ENCODE data around the gene DLG2. TPM values are rescaled to one million over a fixed set of nuclear protein-coding genes. Genes with fewer than 3 reads are reported as not detected.
"Not testable (repeated sequence)": the region's sequence is repeated elsewhere in the genome, so short reads cannot be mapped to it uniquely, and the experiment has no call there.

Gene DLG2
- total RNA-seq, 2 experiments from 2014 or later = 1.3 to 1.7 TPM

GRCh38 chr11:85247797-85248196 is 379.3 kb downstream of the DLG2 start:
- no peaks in the 10 kb centered on the region for H3K4me1 Mint-ChIP-seq
- no peak overlapping the region for H3K27ac Mint-ChIP-seq
- H3K4me3 Mint-ChIP-seq = no peak overlapping the region
- H3K27me3 Mint-ChIP-seq = no peaks in the 10 kb centered on the region
- CTCF ChIA-PET = no interaction called here
- no peak for DNase-seq
- H3K36me3 Mint-ChIP-seq (ENCODE audit: low read depth) = no peaks in the 10 kb centered on the region
- H3K9me3 Mint-ChIP-seq = peaks cover 3% of the 10 kb centered on the region
- POLR2A ChIA-PET = no interaction called here

GRCh38 chr11:85238906-85239305 is 388.2 kb downstream of the DLG2 start:
- H3K4me1 Mint-ChIP-seq = no peaks in the 10 kb centered on the region
- peaks cover 3% of the 10 kb centered on the region for H3K9me3 Mint-ChIP-seq
- no peaks in the 10 kb centered on the region for H3K27me3 Mint-ChIP-seq
- ChIA-PET CTCF (no interaction called here), POLR2A (no interaction called here)
- no peak overlapping the region for H3K4me3 Mint-ChIP-seq
- H3K36me3 Mint-ChIP-seq (ENCODE audit: low read depth) = no peaks in the 10 kb centered on the region
- no peak for DNase-seq
- H3K27ac Mint-ChIP-seq = no peak overlapping the region

GRCh38 chr11:85238038-85238437 is 389.1 kb downstream of the DLG2 start:
- H3K4me3 Mint-ChIP-seq; H3K36me3 Mint-ChIP-seq (ENCODE audit: low read depth); H3K4me1 Mint-ChIP-seq; H3K9me3 Mint-ChIP-seq; CTCF ChIA-PET; H3K27ac Mint-ChIP-seq; DNase-seq; H3K27me3 Mint-ChIP-seq; POLR2A ChIA-PET: not testable (repeated sequence)

- POLR2A ChIA-PET = no interaction called here
- CTCF ChIA-PET = no interaction called here
- no peaks in the 10 kb centered on the region for H3K27me3 Mint-ChIP-seq
- H3K4me3 Mint-ChIP-seq = no peak overlapping the region
- no peaks in the 10 kb centered on the region for H3K4me1 Mint-ChIP-seq
- no peak for DNase-seq
- peaks cover 5% of the 10 kb centered on the region for H3K9me3 Mint-ChIP-seq
- H3K36me3 Mint-ChIP-seq (ENCODE audit: low read depth) = no peaks in the 10 kb centered on the region
- no peak overlapping the region for H3K27ac Mint-ChIP-seq
These were observed 390.9 kb downstream of the DLG2 start for GRCh38 chr11:85236211-85236610.

GRCh38 chr11:85232559-85232958 is 394.6 kb downstream of the DLG2 start:
- H3K4me1 Mint-ChIP-seq = no peaks in the 10 kb centered on the region
- ChIA-PET POLR2A (no interaction called here), CTCF (no interaction called here)
- peaks cover 7% of the 10 kb centered on the region for H3K9me3 Mint-ChIP-seq
- H3K27ac Mint-ChIP-seq = no peak overlapping the region
- H3K27me3 Mint-ChIP-seq = no peaks in the 10 kb centered on the region
- DNase-seq = no peak
- H3K36me3 Mint-ChIP-seq (ENCODE audit: low read depth) = no peaks in the 10 kb centered on the region
- no peak overlapping the region for H3K4me3 Mint-ChIP-seq

GRCh38 chr11:85231588-85231987 is 395.6 kb downstream of the DLG2 start:
- no peaks in the 10 kb centered on the region for H3K4me1 Mint-ChIP-seq
- ChIA-PET CTCF (no interaction called here), POLR2A (no interaction called here)
- no peaks in the 10 kb centered on the region for H3K36me3 Mint-ChIP-seq (ENCODE audit: low read depth)
- H3K9me3 Mint-ChIP-seq = peaks cover 7% of the 10 kb centered on the region
- no peak overlapping the region for H3K4me3 Mint-ChIP-seq
- no peaks in the 10 kb centered on the region for H3K27me3 Mint-ChIP-seq
- H3K27ac Mint-ChIP-seq = no peak overlapping the region
- DNase-seq = no peak

GRCh38 chr11:85229723-85230122 is 397.4 kb downstream of the DLG2 start:
- H3K4me3 Mint-ChIP-seq; H3K27me3 Mint-ChIP-seq; H3K9me3 Mint-ChIP-seq; POLR2A ChIA-PET; H3K4me1 Mint-ChIP-seq; DNase-seq; H3K27ac Mint-ChIP-seq; H3K36me3 Mint-ChIP-seq (ENCODE audit: low read depth); CTCF ChIA-PET: not testable (repeated sequence)

- H3K4me1 Mint-ChIP-seq = no peaks in the 10 kb centered on the region
- no peaks in the 10 kb centered on the region for H3K36me3 Mint-ChIP-seq (ENCODE audit: low read depth)
- H3K9me3 Mint-ChIP-seq = peaks cover 17% of the 10 kb centered on the region
- DNase-seq = no peak
- no peaks in the 10 kb centered on the region for H3K27me3 Mint-ChIP-seq
- CTCF ChIA-PET = no interaction called here
- POLR2A ChIA-PET = no interaction called here
- no peak overlapping the region for H3K4me3 Mint-ChIP-seq
- no peak overlapping the region for H3K27ac Mint-ChIP-seq
These were observed 430.2 kb downstream of the DLG2 start for GRCh38 chr11:85196968-85197367.

- Mint-ChIP-seq H3K36me3 (ENCODE audit: low read depth) (no peaks in the 10 kb centered on the region), H3K4me1 (no peaks in the 10 kb centered on the region), H3K27me3 (no peaks in the 10 kb centered on the region), H3K27ac (no peak overlapping the region), H3K4me3 (no peak overlapping the region), H3K9me3 (peaks cover 18% of the 10 kb centered on the region)
- DNase-seq = no peak
- ChIA-PET CTCF (no interaction called here), POLR2A (no interaction called here)
These were observed 431.2 kb downstream of the DLG2 start for GRCh38 chr11:85195934-85196333.

GRCh38 chr11:85187992-85188391 is 439.2 kb downstream of the DLG2 start:
- Mint-ChIP-seq H3K27ac (no peak overlapping the region), H3K9me3 (peaks cover 10% of the 10 kb centered on the region), H3K4me3 (no peak overlapping the region), H3K36me3 (ENCODE audit: low read depth) (no peaks in the 10 kb centered on the region), H3K4me1 (no peaks in the 10 kb centered on the region), H3K27me3 (no peaks in the 10 kb centered on the region)
- CTCF ChIA-PET = no interaction called here
- POLR2A ChIA-PET = no interaction called here
- no peak for DNase-seq

GRCh38 chr11:85184721-85185120 is 442.4 kb downstream of the DLG2 start:
- ChIA-PET CTCF (no interaction called here), POLR2A (no interaction called here)
- no peak overlapping the region for H3K4me3 Mint-ChIP-seq
- H3K27ac Mint-ChIP-seq = no peak overlapping the region
- no peaks in the 10 kb centered on the region for H3K27me3 Mint-ChIP-seq
- DNase-seq = no peak
- H3K9me3 Mint-ChIP-seq = peaks cover 3% of the 10 kb centered on the region
- H3K4me1 Mint-ChIP-seq = no peaks in the 10 kb centered on the region
- no peaks in the 10 kb centered on the region for H3K36me3 Mint-ChIP-seq (ENCODE audit: low read depth)

GRCh38 chr11:85182441-85183387 is 444.4 kb downstream of the DLG2 start:
- no peaks in the 10 kb centered on the region for H3K27me3 Mint-ChIP-seq
- H3K9me3 Mint-ChIP-seq = peaks cover 2% of the 10 kb centered on the region
- ChIA-PET POLR2A (no interaction called here), CTCF (no interaction called here)
- H3K4me1 Mint-ChIP-seq = no peaks in the 10 kb centered on the region
- H3K27ac Mint-ChIP-seq = no peak overlapping the region
- no peak for DNase-seq
- no peaks in the 10 kb centered on the region for H3K36me3 Mint-ChIP-seq (ENCODE audit: low read depth)
- H3K4me3 Mint-ChIP-seq = no peak overlapping the region

GRCh38 chr11:85180528-85180927 is 446.6 kb downstream of the DLG2 start:
- Mint-ChIP-seq H3K4me1 (no peaks in the 10 kb centered on the region), H3K9me3 (peaks cover 3% of the 10 kb centered on the region), H3K36me3 (ENCODE audit: low read depth) (no peaks in the 10 kb centered on the region), H3K27ac (no peak overlapping the region), H3K27me3 (no peaks in the 10 kb centered on the region), H3K4me3 (no peak overlapping the region)
- DNase-seq = no peak
- ChIA-PET POLR2A (no interaction called here), CTCF (no interaction called here)

GRCh38 chr11:85171648-85172257 is 455.4 kb downstream of the DLG2 start:
- no peak for DNase-seq
- Mint-ChIP-seq H3K9me3 (peaks cover 34% of the 10 kb centered on the region), H3K4me3 (no peak overlapping the region), H3K27ac (no peak overlapping the region), H3K4me1 (no peaks in the 10 kb centered on the region), H3K27me3 (no peaks in the 10 kb centered on the region), H3K36me3 (ENCODE audit: low read depth) (no peaks in the 10 kb centered on the region)
- ChIA-PET POLR2A (no interaction called here), CTCF (no interaction called here)

Data from activated CD4-positive, alpha-beta memory T cell treated with anti-CD3 and anti-CD28 coated beads, Interleukin-2, amount 10 ng/mL, durations not matched to agents 7 days and 5 days (primary cell).